COLO829 (cell line): ENCODE measurements around the gene MPP7.
"Not testable (repeated sequence)": the region's sequence is repeated elsewhere in the genome, so short reads cannot be mapped to it uniquely, and the experiment has no call there.

Source experiments
- DNase-seq: peaks from one replicate; pipeline ENCODE4 v3.0.0; 2012; ENCODE audit warnings: low spot score

The MPP7 gene

DNA sequence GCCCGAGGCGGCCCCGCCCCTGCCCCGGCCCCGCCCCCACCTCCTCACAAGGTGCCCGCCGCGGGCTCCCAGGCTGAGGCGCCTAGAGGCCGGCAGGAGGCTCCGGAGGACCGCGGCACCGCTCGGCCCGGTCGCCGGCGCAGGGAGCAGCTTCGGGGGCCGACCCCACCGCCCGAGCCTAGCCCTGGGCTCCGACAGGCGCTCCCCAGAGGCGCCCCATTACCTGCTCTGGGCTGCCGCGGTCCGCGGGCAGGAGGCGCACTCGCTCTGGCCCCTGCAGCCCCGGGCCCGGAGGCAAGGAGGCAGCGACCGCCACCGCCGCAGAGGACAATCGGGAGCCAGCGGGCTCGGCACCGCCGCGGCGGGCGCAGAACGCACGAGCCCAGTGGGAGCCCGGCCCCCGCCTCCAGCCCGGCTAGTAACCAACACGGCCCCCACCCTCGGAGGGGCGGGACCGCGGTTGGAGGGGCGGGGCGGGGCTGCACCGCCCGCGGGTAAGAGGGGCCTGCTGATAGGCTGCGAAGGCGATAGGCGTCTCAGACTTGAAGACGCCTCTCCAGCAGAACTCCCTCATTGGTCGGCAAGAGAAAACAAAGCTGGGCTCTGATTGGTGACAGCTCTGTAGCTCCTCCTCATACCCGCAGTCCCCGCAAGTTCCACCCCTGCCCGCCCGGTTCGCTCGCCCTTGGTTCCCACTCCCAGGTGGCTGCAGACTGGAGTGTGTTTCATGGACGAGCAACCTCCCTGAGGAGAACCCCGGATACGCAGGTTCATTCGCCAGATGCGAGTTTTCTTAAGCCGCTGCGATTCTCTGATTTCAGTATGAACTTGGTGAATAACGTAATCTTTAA lies at the start of gene MPP7:
Gene MPP7 (minus strand): TSS at position 427 of the 851 bp plus-strand sequence. CDS start 64,460 bp downstream, outside the sequence.
- DNase-seq = peak; percentile 91

DNA sequence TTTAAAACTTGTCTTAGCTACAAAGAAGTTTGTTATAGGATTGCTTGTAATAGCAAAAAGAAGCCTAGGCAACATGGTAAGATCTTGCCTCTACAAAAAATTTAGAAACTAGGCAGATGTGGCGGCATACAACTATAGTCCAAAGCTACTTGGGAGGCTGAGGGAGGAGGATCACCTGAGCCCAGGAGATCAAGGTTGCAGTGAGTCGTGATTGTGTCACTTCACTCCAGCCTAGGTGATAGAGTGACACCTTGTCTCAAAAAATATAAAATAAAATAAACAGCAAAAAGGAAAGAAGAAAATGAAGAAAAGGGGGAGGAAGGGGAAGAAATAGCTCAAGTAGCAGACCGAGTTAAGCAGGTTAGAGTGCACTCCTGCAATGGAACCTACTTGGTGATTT lies 47.0 kb upstream of the MPP7 start:
- DNase-seq = no peak

DNA sequence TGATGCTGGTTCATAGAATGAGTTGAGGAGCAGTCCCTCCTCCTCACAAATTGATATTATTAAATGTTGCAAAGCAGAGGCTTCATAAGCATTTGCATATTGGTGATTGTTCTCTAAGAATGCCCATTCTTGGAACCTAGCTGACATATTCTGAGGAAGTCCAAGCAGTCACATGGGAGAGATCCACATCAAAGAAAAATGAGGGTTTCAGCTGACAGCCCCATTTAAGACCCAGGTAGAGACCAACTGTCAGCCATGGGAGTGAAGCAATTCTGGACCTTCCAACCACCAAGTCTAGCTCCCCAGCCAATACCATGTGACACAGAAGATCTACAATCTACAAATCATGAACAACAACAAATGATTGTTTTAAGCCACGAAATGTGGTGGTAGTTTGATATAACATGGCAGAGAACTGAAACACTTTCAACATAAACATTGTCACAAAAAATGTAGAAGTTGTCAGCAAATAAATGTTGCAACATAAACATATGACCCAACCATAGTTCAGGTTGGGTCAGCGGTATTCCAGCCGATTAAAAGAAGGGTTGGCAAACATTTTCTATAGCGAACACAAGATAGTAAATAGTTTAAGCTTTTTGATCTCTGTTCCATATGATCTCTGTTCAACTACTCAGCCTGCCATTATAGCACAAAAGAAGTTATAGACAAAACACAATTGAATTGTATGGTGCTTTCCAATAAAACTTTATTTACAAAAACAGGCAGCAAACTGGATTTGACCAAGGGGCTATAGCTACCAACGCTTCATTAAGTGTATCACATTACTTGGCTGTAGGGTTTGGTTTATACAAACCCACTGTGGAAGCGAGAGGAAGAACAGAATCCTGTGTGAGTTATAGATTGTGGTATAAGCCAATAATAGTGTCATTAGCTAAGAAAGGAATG lies 41.4 kb upstream of the MPP7 start:
- DNase-seq = no peak

DNA sequence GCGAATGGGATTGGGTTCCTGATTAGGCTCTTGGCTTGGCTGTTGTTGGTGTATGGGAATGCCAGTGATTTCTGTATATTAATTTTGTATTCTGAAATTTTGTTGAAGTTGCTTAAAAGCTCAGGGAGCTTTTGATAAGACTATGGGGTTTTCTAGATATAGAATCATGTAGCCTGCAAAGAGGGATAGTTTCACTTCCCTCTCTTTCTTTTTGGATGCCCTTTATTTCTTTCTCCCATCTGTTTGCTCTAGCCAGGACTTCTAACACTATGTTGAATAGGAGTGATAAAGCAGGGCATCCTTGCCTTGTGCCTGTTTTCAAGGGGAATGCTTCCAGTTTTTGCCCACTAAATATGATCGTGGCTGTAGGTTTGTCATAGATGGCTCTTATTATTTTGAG lies 40.4 kb upstream of the MPP7 start:
- DNase-seq = no peak

DNA sequence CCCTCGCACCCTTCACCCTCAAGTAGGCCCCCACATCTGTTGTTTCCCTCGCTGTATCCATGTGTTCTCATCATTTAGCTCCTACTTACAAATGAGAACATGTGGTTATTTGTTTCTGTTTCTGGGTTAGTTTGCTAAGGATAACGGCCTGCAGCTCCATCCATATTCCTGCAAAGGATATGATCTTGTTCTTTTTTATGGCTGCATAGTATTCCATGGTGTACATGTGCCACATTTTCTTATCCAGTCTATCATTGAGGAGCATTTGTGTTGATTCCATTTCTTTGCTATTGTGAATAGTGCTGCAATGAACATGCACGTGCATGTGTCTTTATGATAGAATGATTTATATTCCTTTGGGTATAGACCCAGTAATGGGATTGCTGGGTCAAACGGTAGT lies 38.8 kb upstream of the MPP7 start:
- DNase-seq = not testable (repeated sequence)

DNA sequence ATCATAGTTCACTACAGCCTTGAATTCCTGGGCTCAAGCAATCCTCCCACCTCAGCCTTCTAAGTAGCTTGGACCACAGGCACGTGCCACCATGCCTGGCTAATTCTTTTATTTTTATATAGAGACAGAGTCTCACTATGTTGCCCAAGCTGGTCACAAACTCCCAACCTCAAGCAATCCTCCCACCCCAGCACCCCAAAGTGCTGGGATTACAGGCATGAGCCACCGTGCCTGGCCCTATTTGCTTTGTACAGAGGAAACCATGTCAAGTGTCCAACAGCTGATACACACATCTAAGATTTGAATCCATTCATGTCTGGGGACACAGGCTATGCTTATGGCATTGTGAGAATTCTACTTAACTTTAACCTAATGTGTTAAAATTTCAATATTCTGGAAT lies 29.9 kb upstream of the MPP7 start:
- DNase-seq = no peak

DNA sequence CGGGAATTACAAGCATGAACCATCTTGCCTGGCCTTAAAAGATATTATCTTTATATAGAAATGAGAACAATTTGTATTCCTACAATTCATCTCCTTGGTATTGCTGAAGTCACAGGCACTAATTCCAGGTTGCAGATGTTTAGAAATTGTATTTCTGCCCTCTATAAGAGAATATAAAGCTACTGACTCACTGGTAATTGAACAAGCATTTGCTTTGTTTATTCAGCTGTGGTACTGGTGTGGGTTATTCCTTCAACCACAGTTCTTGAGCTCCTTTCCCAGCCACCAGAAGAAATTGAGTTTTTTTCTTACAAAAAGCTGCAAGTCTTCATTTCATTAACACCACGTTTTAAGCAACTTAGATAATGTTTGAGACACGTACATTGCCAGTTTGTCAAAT lies 29.0 kb upstream of the MPP7 start:
- peak; percentile 6 for DNase-seq

DNA sequence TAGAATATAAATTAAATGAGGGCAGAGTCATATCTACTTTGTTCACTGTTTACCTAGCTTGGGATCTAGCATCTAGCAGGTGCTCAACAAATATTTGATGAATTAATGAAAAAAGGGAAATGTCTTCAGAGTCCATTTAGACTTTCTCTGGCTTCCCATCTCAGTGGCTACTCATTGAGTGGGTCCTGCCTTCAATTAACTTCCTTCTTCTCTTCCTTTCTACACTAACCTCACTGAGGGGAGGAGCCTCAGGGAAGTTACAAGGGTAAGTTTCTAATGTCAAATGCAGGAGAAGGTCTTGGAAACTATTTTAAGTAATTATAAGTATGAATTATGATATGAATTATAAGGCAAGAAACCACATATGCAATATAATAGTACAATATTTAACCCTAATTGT lies 28.2 kb upstream of the MPP7 start:
- DNase-seq = no peak

DNA sequence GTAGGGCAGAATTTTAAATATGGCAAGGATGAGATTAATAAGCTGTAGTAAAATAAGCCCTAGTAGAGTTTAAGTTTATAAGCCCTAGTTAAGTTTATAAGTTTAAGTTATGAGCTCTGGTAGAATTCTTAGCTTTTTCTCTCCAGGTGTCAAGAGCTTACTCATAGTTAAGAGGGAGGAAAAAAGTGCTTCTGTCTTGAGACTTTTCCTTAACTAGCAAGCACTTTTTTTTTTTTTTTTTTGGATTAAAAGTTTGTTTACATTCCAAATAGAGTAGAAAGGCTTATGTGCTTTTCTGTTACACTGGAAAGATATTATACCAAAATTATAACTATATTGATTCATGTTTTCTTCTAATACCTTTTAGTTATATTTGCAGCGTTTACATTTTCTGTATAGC lies 25.5 kb upstream of the MPP7 start:
- no peak for DNase-seq

DNA sequence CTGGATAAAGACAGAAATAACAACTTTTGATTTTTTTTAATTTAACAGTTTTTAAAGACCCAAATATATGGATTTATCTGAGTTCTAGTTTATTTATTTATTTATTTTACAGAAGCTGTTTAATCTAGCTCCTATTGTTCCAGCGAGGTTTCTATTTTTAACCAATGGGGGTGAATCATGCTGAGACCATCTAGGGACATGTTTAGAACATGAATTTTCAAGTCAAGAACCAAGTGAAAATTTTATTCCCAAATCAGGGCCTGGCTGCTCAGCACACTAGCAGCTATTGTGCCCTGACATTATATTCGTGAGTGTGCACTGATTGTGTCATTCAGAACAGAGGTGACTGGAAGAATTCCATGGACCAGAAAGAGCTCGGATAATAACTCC lies 24.6 kb upstream of the MPP7 start:
- DNase-seq = no peak

DNA sequence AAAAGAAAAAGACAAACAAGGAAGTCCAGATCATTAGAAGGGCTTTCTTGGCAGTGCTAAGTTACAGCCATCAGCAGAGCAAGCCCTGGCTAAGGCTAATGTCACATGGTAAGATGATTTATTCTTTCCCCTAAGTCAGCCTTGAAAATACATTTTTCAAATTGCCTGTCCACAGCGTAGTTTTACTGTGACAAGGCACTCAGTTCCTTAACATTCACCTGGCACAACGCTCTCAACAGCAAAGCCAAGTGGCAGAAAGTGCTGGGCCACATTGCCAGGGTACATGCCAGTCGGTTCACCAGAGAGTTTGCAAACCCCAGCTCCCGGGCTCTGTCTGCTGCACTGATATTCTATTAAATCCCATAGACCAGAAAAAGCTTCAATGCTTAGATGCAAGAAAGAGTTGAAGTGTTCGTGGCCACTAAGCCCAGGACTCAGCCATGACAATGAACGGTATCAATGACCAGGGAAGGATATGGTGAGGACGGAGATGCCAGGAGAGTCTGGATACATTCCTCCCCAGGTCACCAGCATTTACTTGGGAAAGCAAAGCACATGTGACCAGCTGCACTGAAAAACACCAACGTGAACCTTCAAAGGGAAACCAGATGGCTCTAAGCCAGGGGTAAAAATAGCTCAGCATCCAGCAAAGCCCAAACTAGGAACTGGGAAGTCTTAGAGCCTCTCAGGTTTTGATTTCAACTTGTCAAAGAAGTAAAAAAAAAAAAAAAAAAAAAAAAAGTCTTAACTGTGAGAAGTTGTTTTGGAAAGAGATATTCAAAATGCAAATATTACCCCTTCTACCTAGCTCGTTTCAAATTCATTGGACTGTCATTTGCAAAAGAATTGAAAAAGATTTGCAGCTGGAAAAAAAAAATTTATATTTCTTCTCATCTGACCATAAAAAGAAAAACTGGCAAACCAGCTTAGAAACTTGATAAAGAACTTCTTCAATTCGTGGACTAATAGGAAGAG lies 23.9 kb upstream of the MPP7 start:
- no peak for DNase-seq

DNA sequence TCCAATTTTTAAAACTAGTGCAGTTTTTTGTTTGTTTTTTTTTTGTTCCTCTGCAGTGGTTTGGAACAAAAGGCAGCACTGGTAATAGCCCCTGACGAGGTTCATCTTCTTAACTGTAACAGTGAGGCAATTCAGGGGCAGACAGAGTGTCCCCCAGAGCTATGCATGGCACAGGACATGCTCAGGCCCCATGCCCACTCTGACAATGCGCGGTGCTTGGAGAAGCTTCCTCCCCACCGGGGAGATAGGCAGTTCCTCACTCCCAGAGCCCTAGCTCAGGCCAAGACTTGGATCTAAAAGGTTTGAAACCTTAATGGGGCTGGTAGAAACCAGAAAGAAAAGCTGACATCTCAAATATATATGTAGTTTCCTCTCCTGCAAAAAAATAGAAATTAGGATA lies 17.9 kb upstream of the MPP7 start:
- no peak for DNase-seq

DNA sequence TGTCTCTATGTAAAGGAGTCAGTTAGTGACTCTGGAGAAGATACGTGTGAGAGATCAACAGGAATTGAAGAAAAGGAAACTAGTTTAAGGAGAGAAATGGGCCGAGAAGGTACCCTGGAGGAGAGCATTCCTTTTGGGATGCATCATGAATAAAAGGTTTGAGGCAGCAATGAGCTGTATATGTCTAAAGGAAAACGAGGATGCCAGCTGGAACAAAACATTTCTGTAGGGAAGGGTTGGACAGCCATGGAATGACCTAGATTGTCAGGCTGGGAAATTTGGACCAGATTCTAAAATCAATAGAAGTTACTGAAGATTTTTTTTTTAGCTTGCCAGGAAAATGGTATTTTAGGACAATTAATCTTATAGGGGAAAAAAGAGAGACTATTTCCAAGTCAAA lies 17.2 kb upstream of the MPP7 start:
- DNase-seq = no peak

DNA sequence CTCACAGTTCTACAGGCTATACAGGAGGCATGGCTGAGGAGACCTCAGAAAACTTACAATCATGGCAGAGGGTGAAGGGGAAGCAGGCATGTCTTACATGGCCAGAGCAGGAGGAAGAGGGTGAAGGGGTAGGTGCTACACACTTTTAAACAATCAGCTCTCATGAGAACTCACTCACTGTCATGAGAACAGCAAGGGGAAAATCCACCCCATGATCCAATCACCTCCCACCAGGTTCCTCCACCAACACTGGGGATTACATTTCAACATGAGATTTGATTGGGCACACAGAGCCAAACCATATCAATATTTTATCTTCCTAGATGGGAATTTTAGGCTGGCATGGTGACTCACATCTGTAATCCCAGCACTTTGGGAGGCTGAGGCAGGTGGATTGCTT lies 16.2 kb upstream of the MPP7 start:
- not testable (repeated sequence) for DNase-seq

DNA sequence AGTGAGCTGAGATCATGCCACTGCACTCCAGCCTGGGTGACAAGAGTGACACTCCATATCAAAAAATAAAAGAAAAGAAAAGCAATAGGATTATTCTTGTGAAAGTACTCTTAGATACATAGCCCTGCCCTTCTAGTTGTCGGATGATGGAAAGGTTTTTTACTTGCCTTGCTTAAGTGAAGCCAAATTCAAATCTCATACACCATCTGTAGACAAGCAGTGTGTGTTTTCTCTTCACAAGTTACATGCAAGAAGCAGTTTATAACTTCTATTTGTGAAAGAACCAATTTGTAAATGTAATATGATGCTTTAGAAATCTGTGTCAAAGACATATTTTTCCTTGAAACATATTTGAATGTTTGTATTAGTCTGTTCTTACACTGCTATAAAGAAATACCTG lies 15.8 kb upstream of the MPP7 start:
- DNase-seq = no peak

DNA sequence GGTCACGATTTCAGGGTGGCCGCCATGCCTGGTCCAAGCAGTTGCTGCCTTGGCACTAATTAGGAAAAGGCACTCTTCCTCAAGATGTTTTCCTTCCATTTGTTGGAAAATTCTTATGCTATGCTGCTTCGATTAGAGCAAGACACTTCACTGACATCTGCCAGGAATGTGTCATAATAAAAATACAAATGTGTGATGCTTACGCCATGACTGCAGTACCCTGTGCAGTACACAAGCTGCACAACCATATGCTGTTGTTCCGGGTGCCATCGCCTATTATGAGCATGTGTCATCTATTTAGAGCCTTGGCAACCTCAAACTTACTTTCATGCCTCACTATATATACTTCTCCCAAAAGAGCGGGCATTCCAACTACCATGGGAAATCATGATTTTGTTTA lies 14.9 kb upstream of the MPP7 start:
- no peak for DNase-seq

DNA sequence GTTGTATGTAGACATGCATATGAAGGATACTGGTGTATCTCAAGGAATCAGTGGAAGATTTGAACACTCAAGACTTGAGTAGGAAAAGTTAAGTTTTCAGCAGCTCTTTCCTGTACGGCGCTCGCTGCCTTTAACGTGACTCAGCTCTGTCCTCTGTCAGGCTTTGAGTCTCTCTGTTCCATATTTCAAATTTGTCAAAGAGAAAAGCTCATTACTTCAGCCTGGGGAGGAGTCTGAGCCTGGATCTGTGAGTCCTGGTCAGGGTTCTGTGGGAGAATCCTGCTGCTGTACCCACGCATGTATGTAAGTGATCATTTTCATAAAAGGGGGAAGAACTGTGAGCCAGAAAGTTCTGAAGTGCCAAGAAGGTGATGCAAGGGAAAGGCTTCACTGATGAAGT lies 13.8 kb upstream of the MPP7 start:
- no peak for DNase-seq

DNA sequence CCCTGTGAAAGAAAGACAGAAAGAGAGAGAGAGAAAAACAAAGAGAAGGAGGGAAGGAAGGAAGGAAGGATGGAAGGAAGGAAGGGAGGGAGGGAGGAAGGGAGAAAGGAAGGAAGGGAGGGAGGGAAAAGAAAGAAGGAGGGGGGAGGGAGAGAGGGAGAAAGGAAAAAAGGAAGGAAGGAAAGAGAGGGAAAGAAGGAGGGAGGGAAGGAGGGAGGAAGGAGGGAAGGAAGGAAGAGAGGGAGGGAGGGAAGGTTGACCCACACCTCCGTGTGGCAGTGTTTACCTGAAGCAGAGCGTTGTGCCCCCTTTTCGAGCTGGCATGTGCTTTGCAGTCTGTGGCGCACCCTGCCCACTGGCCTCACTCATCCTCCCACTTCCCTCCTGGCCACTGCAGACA lies 12.3 kb upstream of the MPP7 start:
- no peak for DNase-seq

DNA sequence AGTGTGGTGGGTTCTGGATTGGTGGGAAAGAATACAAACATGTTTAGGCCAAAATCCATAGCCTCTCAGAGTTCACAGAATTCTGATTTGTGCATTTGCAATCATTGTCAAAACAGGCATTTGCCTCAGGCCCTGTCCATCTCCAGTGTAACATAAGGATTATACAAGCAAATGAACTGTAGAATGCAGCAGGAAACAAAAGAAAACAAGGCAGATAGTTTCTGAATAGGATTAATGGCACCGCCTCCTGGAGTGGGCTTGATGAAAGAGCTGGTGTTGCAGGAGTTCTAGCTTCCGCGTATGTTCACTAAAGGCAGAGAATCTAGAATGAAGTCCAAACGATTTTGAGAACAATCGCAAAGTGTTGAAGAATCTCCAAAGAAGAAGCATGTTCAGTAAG lies 11.3 kb upstream of the MPP7 start:
- no peak for DNase-seq

DNA sequence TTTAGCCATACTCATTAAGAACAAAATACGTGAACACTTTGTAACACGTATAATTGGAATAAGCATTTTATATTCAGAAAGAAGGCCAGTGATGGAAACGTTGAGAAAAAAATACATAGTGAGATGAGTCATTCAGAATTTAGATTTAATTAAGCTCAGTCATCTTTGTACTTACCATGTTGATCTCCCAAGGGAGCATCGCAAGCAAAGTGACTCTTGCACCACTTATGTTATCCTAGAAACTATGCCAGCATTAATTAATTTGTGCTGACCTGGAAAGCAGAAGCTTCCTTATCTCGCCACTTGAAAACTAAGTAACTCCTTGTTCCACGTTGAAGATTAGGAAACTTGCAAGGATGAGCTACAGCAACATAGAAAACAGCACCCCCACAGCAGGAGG lies 9.7 kb upstream of the MPP7 start:
- peak; percentile 18 for DNase-seq

DNA sequence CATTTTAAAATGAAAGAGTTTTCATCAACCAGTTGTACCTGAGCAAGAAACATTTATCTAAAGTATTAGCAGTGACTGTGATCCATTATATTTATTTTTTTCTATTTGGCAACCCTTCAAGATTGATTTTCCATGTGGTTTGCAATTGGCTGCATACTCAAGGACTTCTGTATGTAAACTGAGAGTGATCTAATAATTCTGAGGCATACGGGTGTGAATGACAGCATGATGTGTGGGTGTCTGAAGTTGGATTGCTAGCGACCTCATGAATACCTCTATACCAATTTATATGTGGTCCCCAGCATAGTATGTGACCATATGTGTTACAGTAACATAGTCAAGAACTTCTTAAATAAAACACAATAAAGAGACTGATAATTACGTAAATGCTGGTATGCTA lies 8.2 kb upstream of the MPP7 start:
- DNase-seq = no peak

DNA sequence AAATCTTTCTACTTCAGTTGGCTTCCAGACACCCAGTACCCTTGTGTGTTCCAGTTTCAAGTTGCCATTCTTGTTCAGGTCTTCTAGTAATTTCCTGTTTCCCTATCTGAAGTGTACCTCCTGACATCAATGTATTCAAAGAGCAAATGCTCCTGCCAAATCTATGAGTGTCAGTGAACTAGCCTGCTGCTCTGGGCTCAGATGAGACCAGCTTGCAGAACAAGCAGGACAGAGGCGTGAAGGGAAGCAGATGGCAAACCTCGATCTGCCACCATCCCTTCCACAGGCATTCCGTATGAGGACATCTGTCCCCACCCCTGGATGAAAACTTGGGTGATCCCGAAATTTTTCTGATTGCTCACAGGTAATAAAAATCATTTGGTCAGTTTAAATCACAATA lies 4.4 kb upstream of the MPP7 start:
- DNase-seq = no peak
